Testis (tissue), 2 donors: ENCODE data around the gene SERPINE2.

Source experiments
- POLR2A ChIP-seq: fragments of 450-650 bp; IDR thresholded peaks from one replicate; pipeline ENCODE4 v1.6.1; 2017; ENCODE audit warnings: antibody characterized with exemption, mild to moderate bottlenecking, moderate library complexity
- TF ChIP-seq, protein P1 (sequence below), 3 experiments: fragments of 450-650 bp in 2 of 3; fragments of 200-600 bp in 1 of 3; sonication (generic) in 1 of 3; IDR thresholded peaks; one replicate each; pipeline ENCODE4 v1.5.1; 2016 to 2019; ENCODE audit warnings: antibody characterized with exemption in 3 of 3, mild to moderate bottlenecking in 2 of 3, moderate library complexity in 1 of 3

- TF ChIP-seq, protein P1, sequence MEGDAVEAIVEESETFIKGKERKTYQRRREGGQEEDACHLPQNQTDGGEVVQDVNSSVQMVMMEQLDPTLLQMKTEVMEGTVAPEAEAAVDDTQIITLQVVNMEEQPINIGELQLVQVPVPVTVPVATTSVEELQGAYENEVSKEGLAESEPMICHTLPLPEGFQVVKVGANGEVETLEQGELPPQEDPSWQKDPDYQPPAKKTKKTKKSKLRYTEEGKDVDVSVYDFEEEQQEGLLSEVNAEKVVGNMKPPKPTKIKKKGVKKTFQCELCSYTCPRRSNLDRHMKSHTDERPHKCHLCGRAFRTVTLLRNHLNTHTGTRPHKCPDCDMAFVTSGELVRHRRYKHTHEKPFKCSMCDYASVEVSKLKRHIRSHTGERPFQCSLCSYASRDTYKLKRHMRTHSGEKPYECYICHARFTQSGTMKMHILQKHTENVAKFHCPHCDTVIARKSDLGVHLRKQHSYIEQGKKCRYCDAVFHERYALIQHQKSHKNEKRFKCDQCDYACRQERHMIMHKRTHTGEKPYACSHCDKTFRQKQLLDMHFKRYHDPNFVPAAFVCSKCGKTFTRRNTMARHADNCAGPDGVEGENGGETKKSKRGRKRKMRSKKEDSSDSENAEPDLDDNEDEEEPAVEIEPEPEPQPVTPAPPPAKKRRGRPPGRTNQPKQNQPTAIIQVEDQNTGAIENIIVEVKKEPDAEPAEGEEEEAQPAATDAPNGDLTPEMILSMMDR (IDR thresholded peaks at IDR 0.05), result no peak
- TF ChIP-seq POLR2A, result no peak
These were observed 13.2 kb downstream of the SERPINE2 start for GRCh38 chr2:224025874-224026273.
